A673 (cell line): ENCODE results near the gene CCNY. TPM values are rescaled to one million over a fixed set of nuclear protein-coding genes. Genes with fewer than 3 reads are reported as not detected.

Experiments
- BruUV-seq: library from RNA; stranded (reverse); fragments of 400-500 nt; replicated peaks from 2 replicates; lab custom pipeline; 2021; lab: Mats Ljungman, UMichigan
- CTCF ChIA-PET: fragments of 300-600 bp; sonication (Branson Sonifier 250); formaldehyde crosslinking; loops from one replicate; lab custom pipeline; 2022; ENCODE audit warnings: antibody characterized with exemption; lab: Charles Lee
- POLR2A ChIA-PET: fragments of 300-600 bp; sonication (Branson Sonifier 250); formaldehyde crosslinking; loops from one replicate; lab custom pipeline; 2022; ENCODE audit warnings: antibody characterized with exemption; ENCODE audit not compliant: low non-redundant PET; lab: Charles Lee
- DNase-seq: peaks from one replicate; pipeline ENCODE4 v3.0.0-alpha.2; 2015; ENCODE audit warnings: low spot score
- H3K27ac ChIP-seq: fragments of 200-600 bp; sonication (generic); 2 replicates; pipeline ENCODE4 v1.5.1; 2016; ENCODE audit warnings: mixed run types, low read depth, mild to moderate bottlenecking, mixed read lengths, antibody characterized with exemption, low read length; ENCODE audit not compliant: poor library complexity, severe bottlenecking
- H3K27me3 ChIP-seq: fragments of 200-600 bp; sonication (generic); replicated peaks from 2 replicates; pipeline ENCODE4 v1.6.1; 2017; ENCODE audit warnings: mixed run types, low read depth, mild to moderate bottlenecking, mixed read lengths, antibody characterized with exemption, low read length; ENCODE audit not compliant: insufficient read depth, poor library complexity
- H3K36me3 ChIP-seq: fragments of 200-600 bp; sonication (generic); 2 replicates; pipeline ENCODE4 v1.6.1; 2016; ENCODE audit warnings: mixed run types, mild to moderate bottlenecking, mixed read lengths, antibody characterized with exemption, low read length; ENCODE audit not compliant: insufficient read depth, poor library complexity, severe bottlenecking
- H3K4me1 ChIP-seq: fragments of 200-600 bp; sonication (generic); 2 replicates; pipeline ENCODE4 v1.6.1; 2017; ENCODE audit warnings: mixed run types, mild to moderate bottlenecking, mixed read lengths, antibody characterized with exemption, low read length; ENCODE audit not compliant: insufficient read depth, poor library complexity, severe bottlenecking
- H3K4me3 ChIP-seq: fragments of 200-600 bp; sonication (generic); 2 replicates; pipeline ENCODE4 v1.5.1; 2016; ENCODE audit warnings: low read depth, mixed run types, mild to moderate bottlenecking, mixed read lengths, low read length; ENCODE audit not compliant: poor library complexity, severe bottlenecking
- H3K9me3 ChIP-seq: fragments of 200-600 bp; sonication (generic); 2 replicates; pipeline ENCODE4 v1.6.1; 2016; ENCODE audit warnings: mixed run types, low read depth, mild to moderate bottlenecking, mixed read lengths, antibody characterized with exemption, low read length; ENCODE audit not compliant: poor library complexity, severe bottlenecking
- CTCF ChIP-seq: fragments of 300-800, 200-600 bp; sonication (generic); conservative IDR thresholded peaks from 2 replicates; pipeline ENCODE4 v1.5.1; 2017; ENCODE audit warnings: low read depth, mild to moderate bottlenecking, antibody characterized with exemption, low read length, moderate library complexity, mixed read lengths
- EZH2 ChIP-seq: fragments of 200-600 bp; sonication (generic); IDR thresholded peaks from 2 replicates; pipeline ENCODE4 v1.6.1; 2017; ENCODE audit warnings: borderline replicate concordance, low read depth, mild to moderate bottlenecking, mixed read lengths, antibody characterized with exemption, low read length; ENCODE audit not compliant: poor library complexity, severe bottlenecking
- intact Hi-C: fragments of 100-400 bp; cut with micrococcal nuclease; formaldehyde crosslinking; loops from one replicate; pipeline ENCODE4 v1.10.0; 2022; ENCODE audit not compliant: unreplicated experiment
- total RNA-seq: library from RNA; stranded (reverse); gene quantifications from 2 replicates; pipeline ENCODE4 v1.2.3, GENCODE V29; 2021

CCNY gene
- total RNA-seq, 1 experiment from 2014 or later, result 84.8 TPM

DNA sequence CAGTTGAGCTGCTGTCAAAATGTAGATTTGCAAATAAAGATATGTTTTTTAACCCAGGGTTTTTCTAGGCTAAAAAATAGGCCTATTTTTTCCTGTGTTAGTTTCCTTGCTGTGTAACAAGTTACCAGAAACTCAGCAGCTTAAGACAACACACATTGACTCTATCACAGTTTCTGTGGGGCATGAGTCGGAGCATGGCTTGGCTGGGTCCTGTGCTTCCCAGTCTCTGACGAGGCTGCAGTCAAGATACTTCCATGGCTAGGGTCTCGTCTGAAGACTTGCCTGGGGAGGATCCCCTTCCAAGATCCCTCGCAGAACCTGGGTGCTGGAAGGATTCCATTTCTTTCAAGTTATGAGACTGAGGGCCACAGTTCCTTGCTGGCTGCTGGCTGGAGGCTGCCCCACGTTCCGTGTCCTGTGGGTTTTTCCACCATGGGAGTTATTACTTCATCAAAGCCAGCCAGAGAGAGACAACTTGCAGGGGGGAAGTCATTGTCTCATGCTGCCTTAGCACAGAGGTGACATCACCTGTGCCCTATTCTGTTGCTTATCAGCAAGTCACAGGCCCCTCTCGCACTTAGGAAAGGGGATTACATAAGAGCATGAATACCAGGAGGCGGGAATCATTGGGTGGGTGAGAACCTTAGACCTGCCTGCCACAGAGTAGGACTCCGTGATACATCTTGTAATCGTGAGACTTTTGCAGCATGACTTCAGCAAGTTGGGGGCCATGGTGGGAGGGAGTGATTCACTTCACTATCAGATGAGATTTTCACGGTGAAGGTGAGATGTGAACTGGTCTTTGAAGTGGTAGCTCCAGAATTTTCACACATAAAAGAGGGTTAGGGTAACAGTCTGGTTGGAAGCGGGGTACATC, 77.9 kb downstream of the CCNY start:
- BruUV-seq, result no TSS peak
- no peaks in the 10 kb centered on the region for H3K27me3 ChIP-seq
- no peaks in the 10 kb centered on the region for H3K36me3 ChIP-seq
- no peak for DNase-seq
- H3K9me3 ChIP-seq, result no peaks in the 10 kb centered on the region
- POLR2A ChIA-PET, result no interaction called here
- no peak overlapping the region for H3K27ac ChIP-seq
- H3K4me3 ChIP-seq, result no peak overlapping the region
- intact Hi-C loops, result no loop called here
- TF ChIP-seq EZH2 (no peak), CTCF (no peak)
- H3K4me1 ChIP-seq, result peaks cover 44% of the 10 kb centered on the region
- CTCF ChIA-PET, result no interaction called here

DNA sequence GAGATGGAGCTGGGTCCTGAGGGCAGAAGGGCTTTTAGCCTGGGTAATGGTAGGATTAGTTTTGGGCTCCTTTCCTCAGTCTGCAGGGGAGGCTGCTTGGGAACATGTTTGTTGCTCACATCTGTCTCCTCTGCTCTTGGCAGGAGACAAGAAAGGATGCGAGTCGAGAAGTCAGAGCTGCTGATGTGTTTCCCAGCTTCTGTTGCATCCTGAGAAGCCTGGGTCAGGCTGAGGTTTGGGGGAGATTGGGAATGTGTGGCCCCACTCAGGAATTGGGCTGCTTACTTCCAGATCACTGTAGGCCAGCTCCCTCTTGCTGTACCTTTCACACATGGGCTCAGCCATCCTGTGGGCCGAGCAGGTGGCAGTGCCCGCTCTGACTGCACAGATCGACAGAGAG, 79.2 kb downstream of the CCNY start:
- DNase-seq, result no peak
- H3K4me3 ChIP-seq, result no peak overlapping the region
- no peak for TF ChIP-seq CTCF
- TF ChIP-seq EZH2, result no peak
- ChIA-PET POLR2A (no interaction called here), CTCF (no interaction called here)
- no peaks in the 10 kb centered on the region for H3K36me3 ChIP-seq
- no peaks in the 10 kb centered on the region for H3K9me3 ChIP-seq
- peaks cover 42% of the 10 kb centered on the region for H3K4me1 ChIP-seq
- no peak overlapping the region for H3K27ac ChIP-seq
- no TSS peak for BruUV-seq
- intact Hi-C loops, result no loop called here
- no peaks in the 10 kb centered on the region for H3K27me3 ChIP-seq

DNA sequence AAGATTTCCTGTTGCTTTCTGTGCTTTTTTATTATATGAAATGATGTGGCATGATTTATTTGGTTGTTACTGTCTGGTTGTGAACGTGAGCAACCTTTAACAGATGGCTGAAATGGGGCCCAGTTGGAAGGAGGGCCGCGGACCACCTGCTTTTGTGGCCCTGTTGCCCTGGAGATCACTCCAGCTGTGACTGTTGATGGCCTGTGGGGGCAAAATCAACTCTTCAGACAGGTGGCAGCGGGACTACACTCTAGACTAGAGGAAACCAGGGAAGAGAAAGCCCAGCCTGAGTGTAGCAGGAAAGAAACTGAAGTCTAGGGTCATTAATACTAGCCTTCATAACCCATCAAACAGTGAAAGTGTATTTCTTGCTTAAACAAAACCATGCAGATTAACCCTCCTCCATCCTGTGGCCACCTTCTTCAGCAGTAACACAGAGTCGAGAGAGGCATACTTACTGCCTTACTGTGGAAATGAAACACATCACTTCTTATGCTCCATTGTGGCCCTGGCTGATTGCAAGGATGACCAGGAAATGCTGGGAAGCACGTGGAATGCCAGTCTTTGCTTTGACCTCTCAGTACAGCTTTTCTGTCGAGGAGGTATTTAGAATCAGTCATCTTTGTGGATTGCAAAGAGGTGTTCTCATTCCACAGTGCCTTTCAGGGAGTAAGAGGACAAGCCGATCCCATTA, 80.5 kb downstream of the CCNY start:
- no peak for DNase-seq
- TF ChIP-seq EZH2, result no peak
- TF ChIP-seq CTCF, result no peak
- CTCF ChIA-PET, result no interaction called here
- BruUV-seq, result no TSS peak
- intact Hi-C loops, result no loop called here
- no peaks in the 10 kb centered on the region for H3K27me3 ChIP-seq
- POLR2A ChIA-PET, result no interaction called here
- peaks cover 55% of the 10 kb centered on the region for H3K4me1 ChIP-seq
- H3K9me3 ChIP-seq, result no peaks in the 10 kb centered on the region
- H3K4me3 ChIP-seq, result no peak overlapping the region
- no peak overlapping the region for H3K27ac ChIP-seq
- no peaks in the 10 kb centered on the region for H3K36me3 ChIP-seq
